GM10266 (cell line): ENCODE results near the gene KCNT2.

ENCODE experiments used
- DNase-seq: peaks from one replicate; pipeline ENCODE4 v3.0.0; 2012; ENCODE audit errors: extremely low spot score
- CTCF ChIP-seq: IDR thresholded peaks from 2 replicates; pipeline ENCODE4 v1.5.1; 2012; ENCODE audit warnings: mild to moderate bottlenecking, low read depth; ENCODE audit not compliant: control insufficient read depth, insufficient read depth; ENCODE audit errors: missing control alignments

KCNT2 gene

GRCh38 chr1:196501760-196502428 is 106.3 kb downstream of the KCNT2 start:
- no peak for TF ChIP-seq CTCF

GRCh38 chr1:196497817-196498216 is 110.4 kb downstream of the KCNT2 start:
- DNase-seq, result no peak
- no peak for TF ChIP-seq CTCF

More at GRCh38 chr1:196501760-196502428, 106.3 kb downstream of the KCNT2 start:
- no peak for DNase-seq

- TF ChIP-seq CTCF, result no peak
Observed at GRCh38 chr1:196494766-196495165, 113.5 kb downstream of the KCNT2 start.

GRCh38 chr1:196493881-196494280 is 114.4 kb downstream of the KCNT2 start:
- no peak for TF ChIP-seq CTCF
- DNase-seq, result no peak

More at GRCh38 chr1:196494766-196495165, 113.5 kb downstream of the KCNT2 start:
- DNase-seq, result no peak

GRCh38 chr1:196488579-196488978 is 119.7 kb downstream of the KCNT2 start:
- no peak for DNase-seq
- TF ChIP-seq CTCF, result no peak

GRCh38 chr1:196486346-196486745 is 121.9 kb downstream of the KCNT2 start:
- DNase-seq, result no peak

More at GRCh38 chr1:196486346-196486745, 121.9 kb downstream of the KCNT2 start:
- TF ChIP-seq CTCF, result no peak
